Endothelial cell of umbilical vein (primary cell): ENCODE measurements around the gene GALNT4. TPM values are rescaled to one million over a fixed set of nuclear protein-coding genes. Genes with fewer than 3 reads are reported as not detected.

ENCODE experiments used
- BruUV-seq: library from RNA; stranded (reverse); fragments of 400-500 nt; replicated peaks from 2 replicates; lab custom pipeline; 2021; lab: Mats Ljungman, UMichigan
- CTCF ChIA-PET: fragments of 300-600, 350-600 bp; sonication (Branson Sonifier 250); formaldehyde crosslinking; loops from one replicate; lab custom pipeline; 2021; ENCODE audit warnings: antibody characterized with exemption, inconsistent platforms; lab: Charles Lee
- POLR2A ChIA-PET: fragments of 300-600, 350-600 bp; sonication (Branson Sonifier 250); formaldehyde crosslinking; loops from one replicate; lab custom pipeline; 2021; ENCODE audit warnings: antibody characterized with exemption, inconsistent platforms; lab: Charles Lee
- DNase-seq: peaks from one replicate; pipeline ENCODE4 v3.0.0-alpha.2; 2011; ENCODE audit warnings: low read depth, low spot score
- FAIRE-seq: peaks from 2 replicates; lab custom pipeline; 2011; peaks lifted over from hg19 to GRCh38; lab: Jason Lieb, UNC
- H2AFZ ChIP-seq: 2 replicates; pipeline ENCODE4 v1.6.0; 2012; ENCODE audit warnings: low read depth, low read length, control low read depth, inconsistent platforms
- H3K27ac ChIP-seq: 2 replicates; pipeline ENCODE4 v1.5.1; 2011; ENCODE audit warnings: low read depth, mild to moderate bottlenecking, control low read depth, low read length, moderate library complexity; ENCODE audit not compliant: insufficient read depth
- H3K27me3 ChIP-seq, 2 experiments: 2 replicates each; pipeline versions ENCODE4 v1.6.0 to v1.6.1; 2011; ENCODE audit warnings: low read length in 2 of 2, mixed read lengths in 1 of 2; ENCODE audit not compliant: control insufficient read depth in 2 of 2, insufficient read depth in 2 of 2
- H3K36me3 ChIP-seq, 2 experiments: 2 replicates in 1 of 2; 3 replicates in 1 of 2; pipeline ENCODE4 v1.5.1; 2011; ENCODE audit warnings: low read length in 2 of 2, mild to moderate bottlenecking in 1 of 2, moderate library complexity in 1 of 2; ENCODE audit not compliant: control insufficient read depth in 2 of 2, insufficient read depth in 2 of 2; ENCODE audit errors: extremely low read depth in 1 of 2
- H3K4me1 ChIP-seq: 3 replicates; pipeline ENCODE4 v1.5.1; 2011; ENCODE audit warnings: mild to moderate bottlenecking, low read length; ENCODE audit not compliant: control insufficient read depth, insufficient read depth; ENCODE audit errors: extremely low read depth
- H3K4me2 ChIP-seq: 2 replicates; pipeline ENCODE4 v1.6.1; 2011; ENCODE audit warnings: low read length, control low read depth, mixed read lengths; ENCODE audit not compliant: insufficient read depth
- H3K4me3 ChIP-seq, 3 experiments: fragments of 200-600 bp in 1 of 3; sonication (generic), shearing (Covaris generic) in 1 of 3; replicated peaks in 1 of 3; 2 replicates each; pipeline ENCODE4 v1.5.1; 2011 to 2016; ENCODE audit warnings: control low read depth in 3 of 3, low read length in 3 of 3, mild to moderate bottlenecking in 2 of 3, inconsistent platforms in 1 of 3, low read depth in 1 of 3, moderate library complexity in 1 of 3; ENCODE audit not compliant: insufficient read depth in 1 of 3
- H3K79me2 ChIP-seq: 2 replicates; pipeline ENCODE4 v1.6.0; 2012; ENCODE audit warnings: low read length, inconsistent platforms; ENCODE audit not compliant: control insufficient read depth, insufficient read depth
- H3K9ac ChIP-seq: replicated peaks from 2 replicates; pipeline ENCODE3; 2011; ENCODE audit warnings: low read length, control low read depth; ENCODE audit not compliant: insufficient read depth; ENCODE audit errors: extremely low read depth
- H3K9me1 ChIP-seq: replicated peaks from 3 replicates; pipeline ENCODE4 v1.6.0; 2011; ENCODE audit warnings: mild to moderate bottlenecking, low read length; ENCODE audit not compliant: control insufficient read depth, insufficient read depth; ENCODE audit errors: extremely low read depth
- H3K9me3 ChIP-seq: replicated peaks from 2 replicates; pipeline ENCODE4 v1.5.1; 2012; ENCODE audit warnings: low read length, inconsistent platforms; ENCODE audit not compliant: control insufficient read depth, insufficient read depth
- H4K20me1 ChIP-seq: replicated peaks from 2 replicates; pipeline ENCODE3; 2011; ENCODE audit warnings: mild to moderate bottlenecking, low read length; ENCODE audit not compliant: control insufficient read depth, insufficient read depth; ENCODE audit errors: extremely low read depth
- EZH2 ChIP-seq: IDR thresholded peaks from 2 replicates; pipeline ENCODE4 v1.6.1; 2012; ENCODE audit warnings: borderline replicate concordance, low read depth, mild to moderate bottlenecking, moderate library complexity, low read length, inconsistent platforms; ENCODE audit not compliant: severe bottlenecking
- FOS ChIP-seq: IDR thresholded peaks from 2 replicates; pipeline ENCODE4 v1.6.1; 2011; ENCODE audit warnings: mild to moderate bottlenecking, low read length, moderate library complexity, borderline replicate concordance; ENCODE audit not compliant: insufficient read depth
- GATA2 ChIP-seq: IDR thresholded peaks from 2 replicates; pipeline ENCODE4 v1.7.0; 2011; ENCODE audit warnings: low read depth, mild to moderate bottlenecking, moderate library complexity, mixed read lengths, low read length; ENCODE audit not compliant: insufficient read length, insufficient read depth
- JUN ChIP-seq: IDR thresholded peaks from 2 replicates; pipeline ENCODE4 v1.6.1; 2011; ENCODE audit warnings: borderline replicate concordance, low read depth; ENCODE audit not compliant: insufficient read length, insufficient read depth
- MYC ChIP-seq: IDR thresholded peaks from one replicate; pipeline ENCODE4 v1.6.1; 2011; ENCODE audit warnings: mild to moderate bottlenecking, low read depth, low read length
- POLR2A ChIP-seq: IDR thresholded peaks from 2 replicates; pipeline ENCODE4 v1.6.1; 2012; ENCODE audit warnings: low read depth, mild to moderate bottlenecking, control low read depth, low read length
- POLR2AphosphoS5 ChIP-seq: IDR thresholded peaks from 2 replicates; pipeline ENCODE4 v1.6.1; 2012; ENCODE audit warnings: low read depth, mild to moderate bottlenecking, control low read depth, low read length, moderate library complexity; ENCODE audit not compliant: insufficient read depth
- dilution Hi-C: fragments of 300-500 bp; cut with MboI; formaldehyde crosslinking; loops from one replicate; pipeline ENCODE4 v1.15.0; 2019; ENCODE audit warnings: low sequenced_read_pairs; ENCODE audit not compliant: extremely low pct_ligation_motif_present
- intact Hi-C: fragments of 100-400 bp; cut with micrococcal nuclease; formaldehyde crosslinking; loops from one replicate; pipeline ENCODE4 v1.10.0; 2022
- polyA plus RNA-seq, 4 experiments: library from polyadenylated mRNA; depleted of rRNA in 3 of 4; stranded (reverse) in 3 of 4; unstranded in 1 of 4; fragments of >200 nt; gene quantifications; 2 replicates each; pipeline versions ENCODE4 v1.2.1 to v1.2.3, GENCODE V29; 2011 to 2012; ENCODE audit warnings: missing spikeins in 1 of 4
- total RNA-seq: library from RNA; stranded (reverse); gene quantifications from 2 replicates; pipeline ENCODE4 v1.2.3, GENCODE V29; 2021
- TF ChIP-seq, protein P1 (sequence below): IDR thresholded peaks from 2 replicates; pipeline ENCODE4 v1.6.1; 2011; ENCODE audit not compliant: insufficient read depth, insufficient read length
- TF ChIP-seq, protein P2 (sequence below), 2 donors: IDR thresholded peaks; 1 replicate in 1 of 2; 2 replicates in 1 of 2; pipeline ENCODE4 v1.5.1; 2011; ENCODE audit warnings: low read length in 2 of 2, mild to moderate bottlenecking in 2 of 2, moderate library complexity in 2 of 2, control low read depth in 1 of 2, inconsistent platforms in 1 of 2, low read depth in 1 of 2; ENCODE audit not compliant: insufficient read depth in 1 of 2; ENCODE audit errors: extremely low read depth in 1 of 2

The GALNT4 gene
- total and polyA plus RNA-seq, 2 donors (not counting 3 experiments of a cell fraction or from before 2014, with no cell fraction given) = 2.0 to 9.8 TPM

DNA sequence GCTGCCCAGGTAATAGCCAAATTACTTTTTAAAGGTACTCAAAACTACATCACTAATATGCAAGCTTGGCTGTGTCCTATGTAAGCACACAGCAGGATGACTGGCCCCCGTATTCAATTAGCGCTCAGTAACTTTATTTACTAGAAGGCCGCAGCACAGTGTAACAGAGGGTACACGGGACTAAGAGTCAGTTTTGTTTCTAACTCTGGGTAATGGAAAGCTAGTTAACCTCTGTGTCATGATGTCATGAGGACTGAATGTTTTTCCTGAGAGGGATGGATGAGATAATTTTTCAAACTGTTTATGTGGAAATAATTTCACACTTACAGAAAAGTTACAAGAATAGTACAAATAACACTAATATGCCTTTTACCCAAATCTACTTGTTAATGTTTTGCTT is 27.1 kb downstream of the GALNT4 start:
- Histone ChIP-seq H3K9me1 (no peaks in the 10 kb centered on the region), H2AFZ (no peak overlapping the region), H3K36me3 (no peaks in the 10 kb centered on the region), H3K27me3 (no peaks in the 10 kb centered on the region), H3K4me1 (no peaks in the 10 kb centered on the region), H3K4me3 (no peak overlapping the region), H3K9me3 (no peaks in the 10 kb centered on the region), H3K27ac (no peak overlapping the region), H3K4me2 (no peak overlapping the region), H3K79me2 (no peaks in the 10 kb centered on the region), H3K9ac (no peak overlapping the region), H4K20me1 (no peaks in the 10 kb centered on the region)
- no peak for FAIRE-seq
- TF ChIP-seq, protein P1, sequence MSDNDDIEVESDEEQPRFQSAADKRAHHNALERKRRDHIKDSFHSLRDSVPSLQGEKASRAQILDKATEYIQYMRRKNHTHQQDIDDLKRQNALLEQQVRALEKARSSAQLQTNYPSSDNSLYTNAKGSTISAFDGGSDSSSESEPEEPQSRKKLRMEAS = no peak
- TF ChIP-seq GATA2 (no peak), FOS (no peak), EZH2 (no peak), JUN (no peak), POLR2AphosphoS5 (no peak), POLR2A (no peak), MYC (no peak)
- TF ChIP-seq, protein P2, sequence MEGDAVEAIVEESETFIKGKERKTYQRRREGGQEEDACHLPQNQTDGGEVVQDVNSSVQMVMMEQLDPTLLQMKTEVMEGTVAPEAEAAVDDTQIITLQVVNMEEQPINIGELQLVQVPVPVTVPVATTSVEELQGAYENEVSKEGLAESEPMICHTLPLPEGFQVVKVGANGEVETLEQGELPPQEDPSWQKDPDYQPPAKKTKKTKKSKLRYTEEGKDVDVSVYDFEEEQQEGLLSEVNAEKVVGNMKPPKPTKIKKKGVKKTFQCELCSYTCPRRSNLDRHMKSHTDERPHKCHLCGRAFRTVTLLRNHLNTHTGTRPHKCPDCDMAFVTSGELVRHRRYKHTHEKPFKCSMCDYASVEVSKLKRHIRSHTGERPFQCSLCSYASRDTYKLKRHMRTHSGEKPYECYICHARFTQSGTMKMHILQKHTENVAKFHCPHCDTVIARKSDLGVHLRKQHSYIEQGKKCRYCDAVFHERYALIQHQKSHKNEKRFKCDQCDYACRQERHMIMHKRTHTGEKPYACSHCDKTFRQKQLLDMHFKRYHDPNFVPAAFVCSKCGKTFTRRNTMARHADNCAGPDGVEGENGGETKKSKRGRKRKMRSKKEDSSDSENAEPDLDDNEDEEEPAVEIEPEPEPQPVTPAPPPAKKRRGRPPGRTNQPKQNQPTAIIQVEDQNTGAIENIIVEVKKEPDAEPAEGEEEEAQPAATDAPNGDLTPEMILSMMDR (IDR thresholded peaks at IDR 0.05; ENCODE audit: extremely low read depth in 1 of 2, insufficient read depth in 1 of 2, low read depth in 1 of 2, low read length in 2 of 2) = no peak
- ChIA-PET CTCF (interaction anchor here (0.8 to 1.1 kb wide), 2 partner anchors 9 to 1447 kb away, joined by 3 to 5 read pairs; no protein-coding TSS in a partner anchor), POLR2A (no interaction called here)
- intact Hi-C loops = no loop called here
- DNase-seq = peak; percentile 36
- BruUV-seq = no TSS peak
- dilution Hi-C loops = no loop called here
